GM19372 (cell line): ENCODE measurements around the gene IKZF3.

Experiments
- ATAC-seq: cut with Tn5 transposase; IDR thresholded peaks from one replicate; pipeline ENCODE4 v1.9.1; 2021; ENCODE audit warnings: mild to moderate bottlenecking, low read depth, moderate library complexity; ENCODE audit not compliant: unreplicated experiment

IKZF3 gene

GRCh38 chr17:39744075-39744835 is 119.9 kb downstream of the IKZF3 start:
- no peak for ATAC-seq

GRCh38 chr17:39742856-39743436 is 121.2 kb downstream of the IKZF3 start:
- no peak for ATAC-seq

- no peak for ATAC-seq
Observed at GRCh38 chr17:39742126-39742855, 121.8 kb downstream of the IKZF3 start.

- no peak for ATAC-seq
Observed at GRCh38 chr17:39740357-39741111, 123.6 kb downstream of the IKZF3 start.

GRCh38 chr17:39739885-39740356 is 124.2 kb downstream of the IKZF3 start:
- no peak for ATAC-seq

- no peak for ATAC-seq
Observed at GRCh38 chr17:39738983-39739884, 124.9 kb downstream of the IKZF3 start.

GRCh38 chr17:39738568-39738901 is 125.6 kb downstream of the IKZF3 start:
- ATAC-seq, result no peak

GRCh38 chr17:39737760-39738567 is 126.1 kb downstream of the IKZF3 start, which contains the start of gene GRB7:
Gene GRB7 (plus strand): TSS chr17:39737938. CDS start chr17:39742302, 4,364 bp downstream.
- ATAC-seq, result no peak

- no peak for ATAC-seq
Observed at GRCh38 chr17:39737206-39737759, 126.8 kb downstream of the IKZF3 start.

GRCh38 chr17:39736319-39737165 is 127.6 kb downstream of the IKZF3 start:
- ATAC-seq, result no peak

GRCh38 chr17:39735882-39736281 is 128.2 kb downstream of the IKZF3 start:
- ATAC-seq, result no peak

GRCh38 chr17:39732586-39732985 is 131.5 kb downstream of the IKZF3 start:
- no peak for ATAC-seq

GRCh38 chr17:39730095-39730921 is 133.8 kb downstream of the IKZF3 start, which contains the start of gene MIEN1:
Gene MIEN1 (minus strand): TSS chr17:39730532. CDS start chr17:39730495, 37 bp downstream.
- ATAC-seq, result peak; percentile 83

- no peak for ATAC-seq
Observed at GRCh38 chr17:39729280-39729851, 134.7 kb downstream of the IKZF3 start.

- no peak for ATAC-seq
Observed at GRCh38 chr17:39727556-39727955, 136.6 kb downstream of the IKZF3 start.

GRCh38 chr17:39726617-39727016 is 137.5 kb downstream of the IKZF3 start:
- ATAC-seq, result no peak
